A549 (cell line): ENCODE measurements around the gene SPIRE2.

Experiments used
- BCL3 ChIP-seq: fragments of >200 bp; sonication (Bioruptor Twin); formaldehyde crosslinking; IDR thresholded peaks from 3 replicates; pipeline ENCODE4 v1.6.1; 2016
- ELK1 ChIP-seq: fragments of 150-350 bp; IDR thresholded peaks from 2 replicates; pipeline ENCODE4 v1.6.1; 2014; ENCODE audit warnings: low read depth, mild to moderate bottlenecking, low read length
- EP300 ChIP-seq, 2 experiments: fragments of >200 bp; sonication (Bioruptor Twin); formaldehyde crosslinking; IDR thresholded peaks; 2 replicates in 1 of 2; 3 replicates in 1 of 2; pipeline ENCODE4 v1.6.1; 2016 to 2017
- ESRRA ChIP-seq: fragments of 150-350 bp; IDR thresholded peaks from 2 replicates; pipeline ENCODE4 v1.6.1; 2014; ENCODE audit warnings: mild to moderate bottlenecking, low read length, borderline replicate concordance
- GATA3 ChIP-seq: IDR thresholded peaks from 2 replicates; pipeline ENCODE4 v1.6.1; 2012; ENCODE audit warnings: borderline replicate concordance
- HDAC2 ChIP-seq: fragments of 200-600 bp; sonication (generic); IDR thresholded peaks from 2 replicates; pipeline ENCODE4 v1.6.1; 2016
- JUNB ChIP-seq: fragments of >200 bp; sonication (Bioruptor Twin); formaldehyde crosslinking; IDR thresholded peaks from 2 replicates; pipeline ENCODE4 v1.6.1; 2016
- MAX ChIP-seq: IDR thresholded peaks from 2 replicates; pipeline ENCODE4 v1.6.1; 2012
- MYC ChIP-seq: IDR thresholded peaks from 2 replicates; pipeline ENCODE4 v1.6.1; 2012; ENCODE audit warnings: mild to moderate bottlenecking, inconsistent platforms, low read length, improper control_type of control experiment, borderline replicate concordance
- POLR2A ChIP-seq: IDR thresholded peaks from 2 replicates; pipeline ENCODE4 v1.6.1; 2012; ENCODE audit warnings: mild to moderate bottlenecking, low read length
- TF ChIP-seq, protein P1 (sequence below): fragments of >200 bp; sonication (Bioruptor Twin); formaldehyde crosslinking; IDR thresholded peaks from 3 replicates; pipeline ENCODE4 v1.5.1; 2016
- TF ChIP-seq, protein P2 (sequence below): IDR thresholded peaks from 2 replicates; pipeline ENCODE4 v1.6.1; 2012; ENCODE audit warnings: low read depth, borderline replicate concordance

GRCh38 chr16:89801800-89802199, 26.5 kb upstream of the SPIRE2 start:
- TF ChIP-seq, protein P1, sequence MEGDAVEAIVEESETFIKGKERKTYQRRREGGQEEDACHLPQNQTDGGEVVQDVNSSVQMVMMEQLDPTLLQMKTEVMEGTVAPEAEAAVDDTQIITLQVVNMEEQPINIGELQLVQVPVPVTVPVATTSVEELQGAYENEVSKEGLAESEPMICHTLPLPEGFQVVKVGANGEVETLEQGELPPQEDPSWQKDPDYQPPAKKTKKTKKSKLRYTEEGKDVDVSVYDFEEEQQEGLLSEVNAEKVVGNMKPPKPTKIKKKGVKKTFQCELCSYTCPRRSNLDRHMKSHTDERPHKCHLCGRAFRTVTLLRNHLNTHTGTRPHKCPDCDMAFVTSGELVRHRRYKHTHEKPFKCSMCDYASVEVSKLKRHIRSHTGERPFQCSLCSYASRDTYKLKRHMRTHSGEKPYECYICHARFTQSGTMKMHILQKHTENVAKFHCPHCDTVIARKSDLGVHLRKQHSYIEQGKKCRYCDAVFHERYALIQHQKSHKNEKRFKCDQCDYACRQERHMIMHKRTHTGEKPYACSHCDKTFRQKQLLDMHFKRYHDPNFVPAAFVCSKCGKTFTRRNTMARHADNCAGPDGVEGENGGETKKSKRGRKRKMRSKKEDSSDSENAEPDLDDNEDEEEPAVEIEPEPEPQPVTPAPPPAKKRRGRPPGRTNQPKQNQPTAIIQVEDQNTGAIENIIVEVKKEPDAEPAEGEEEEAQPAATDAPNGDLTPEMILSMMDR: no peak
- TF ChIP-seq, protein P2, sequence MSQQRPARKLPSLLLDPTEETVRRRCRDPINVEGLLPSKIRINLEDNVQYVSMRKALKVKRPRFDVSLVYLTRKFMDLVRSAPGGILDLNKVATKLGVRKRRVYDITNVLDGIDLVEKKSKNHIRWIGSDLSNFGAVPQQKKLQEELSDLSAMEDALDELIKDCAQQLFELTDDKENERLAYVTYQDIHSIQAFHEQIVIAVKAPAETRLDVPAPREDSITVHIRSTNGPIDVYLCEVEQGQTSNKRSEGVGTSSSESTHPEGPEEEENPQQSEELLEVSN: no peak
- TF ChIP-seq MAX (no peak), POLR2A (no peak), ELK1 (no peak), MYC (no peak), JUNB (no peak), HDAC2 (no peak), GATA3 (no peak), ESRRA (no peak), EP300 (IDR thresholded peaks at IDR 0.05) (no peak), BCL3 (no peak)
